ENCODE measurements around the gene FCAMR.

FCAMR gene, protein sequence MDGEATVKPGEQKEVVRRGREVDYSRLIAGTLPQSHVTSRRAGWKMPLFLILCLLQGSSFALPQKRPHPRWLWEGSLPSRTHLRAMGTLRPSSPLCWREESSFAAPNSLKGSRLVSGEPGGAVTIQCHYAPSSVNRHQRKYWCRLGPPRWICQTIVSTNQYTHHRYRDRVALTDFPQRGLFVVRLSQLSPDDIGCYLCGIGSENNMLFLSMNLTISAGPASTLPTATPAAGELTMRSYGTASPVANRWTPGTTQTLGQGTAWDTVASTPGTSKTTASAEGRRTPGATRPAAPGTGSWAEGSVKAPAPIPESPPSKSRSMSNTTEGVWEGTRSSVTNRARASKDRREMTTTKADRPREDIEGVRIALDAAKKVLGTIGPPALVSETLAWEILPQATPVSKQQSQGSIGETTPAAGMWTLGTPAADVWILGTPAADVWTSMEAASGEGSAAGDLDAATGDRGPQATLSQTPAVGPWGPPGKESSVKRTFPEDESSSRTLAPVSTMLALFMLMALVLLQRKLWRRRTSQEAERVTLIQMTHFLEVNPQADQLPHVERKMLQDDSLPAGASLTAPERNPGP
- long read RNA-seq, donor 1 = 0 reads
- long read RNA-seq, donor 2 = 0 reads
- long read RNA-seq, donor 3 = 0 reads
- long read RNA-seq, donor 4 = 0 reads
- long read RNA-seq, donor 5 = 0 reads
- long read RNA-seq, donor 6 = 0 reads
- long read RNA-seq, donor 7, partial matches to known transcripts = 0 of 1 reads
- long read RNA-seq, donor 7, other reads (novel, unspliced or antisense) = 0 of 1 reads
- long read RNA-seq, donor 8, partial matches to known transcripts = 0 of 1 reads
- long read RNA-seq, donor 8, other reads (novel, unspliced or antisense) = 0 of 1 reads

DNA sequence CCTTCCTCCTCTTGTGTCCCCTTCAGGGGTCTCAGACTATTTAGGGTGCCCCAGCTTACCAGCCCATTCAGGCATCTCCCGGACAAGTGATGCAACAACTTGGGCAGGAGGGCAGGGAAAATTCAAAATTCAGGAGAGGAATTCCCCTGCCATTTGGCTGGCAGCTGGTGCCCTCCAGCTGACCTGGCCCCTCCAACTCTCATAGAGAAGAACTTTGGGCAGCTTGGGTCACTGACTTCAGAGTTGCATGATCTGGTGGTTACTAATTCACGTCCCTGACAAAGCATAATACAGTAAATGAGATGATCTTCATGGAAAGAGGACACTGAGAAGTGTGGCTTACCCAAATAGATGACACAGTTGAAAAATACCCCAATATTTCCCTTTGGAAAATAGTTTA is at the start of gene FCAMR:
Gene FCAMR (minus strand): TSS at position 15 of the 400 bp plus-strand sequence. CDS start 335 bp downstream, outside the sequence.
- DNase-seq = no peak

DNA sequence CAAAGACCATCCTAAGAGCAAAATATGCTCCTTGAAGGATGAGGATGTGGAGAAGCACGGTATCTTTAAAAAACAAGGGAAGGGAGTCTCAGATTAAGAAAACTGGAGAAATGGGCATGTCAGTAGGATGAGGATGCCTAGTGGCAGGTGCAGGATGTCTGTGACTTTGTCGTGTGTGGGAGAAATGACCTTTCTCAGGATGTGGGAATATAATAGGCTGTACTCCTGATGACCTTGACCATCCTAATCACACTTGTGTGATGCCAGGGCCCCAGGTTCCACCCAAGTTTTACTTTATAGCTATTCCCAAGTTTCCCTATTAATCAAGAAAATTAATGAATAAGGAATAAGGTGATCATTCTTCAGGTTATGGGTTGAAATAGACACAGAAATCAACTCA is 49.4 kb upstream of the FCAMR start:
- no peak for DNase-seq

DNA sequence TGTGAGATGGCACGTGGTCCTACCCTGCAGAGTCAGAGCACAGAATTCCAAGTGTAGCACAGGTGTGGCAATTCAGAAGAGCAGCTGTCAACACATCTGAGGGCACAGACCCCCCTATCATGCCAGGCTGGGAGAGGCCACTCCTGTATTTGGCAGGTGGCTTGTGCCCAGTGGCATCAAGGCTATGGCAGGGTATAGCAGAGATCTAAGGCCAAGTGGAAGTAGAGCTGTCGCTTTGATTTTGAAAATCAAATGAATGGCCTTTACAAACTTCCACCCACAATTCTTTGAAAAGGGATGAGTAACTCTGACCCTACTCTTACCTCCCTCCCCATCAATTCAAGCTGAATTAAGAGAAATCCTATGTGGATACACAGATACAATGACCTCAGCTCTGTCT is 48.9 kb upstream of the FCAMR start:
- no peak for DNase-seq

DNA sequence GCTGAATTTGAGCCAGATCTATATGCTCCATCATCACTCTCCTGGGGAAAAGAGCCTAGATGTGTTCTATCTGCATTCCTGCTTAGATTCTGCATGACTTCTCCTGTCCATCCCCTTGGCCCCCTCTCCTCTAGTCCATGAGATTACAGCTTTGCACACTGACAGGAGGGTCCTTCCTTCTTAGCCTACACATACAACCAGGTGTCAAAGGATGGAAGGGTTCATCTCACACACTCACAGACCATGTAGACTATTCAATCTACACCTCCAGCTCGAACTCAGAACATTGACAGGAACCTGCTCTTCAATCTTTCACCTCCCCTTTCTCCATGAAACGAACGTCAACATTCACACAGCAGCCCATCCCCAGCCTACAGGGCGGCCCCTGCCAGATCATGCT is 48.4 kb upstream of the FCAMR start:
- no peak for DNase-seq

DNA sequence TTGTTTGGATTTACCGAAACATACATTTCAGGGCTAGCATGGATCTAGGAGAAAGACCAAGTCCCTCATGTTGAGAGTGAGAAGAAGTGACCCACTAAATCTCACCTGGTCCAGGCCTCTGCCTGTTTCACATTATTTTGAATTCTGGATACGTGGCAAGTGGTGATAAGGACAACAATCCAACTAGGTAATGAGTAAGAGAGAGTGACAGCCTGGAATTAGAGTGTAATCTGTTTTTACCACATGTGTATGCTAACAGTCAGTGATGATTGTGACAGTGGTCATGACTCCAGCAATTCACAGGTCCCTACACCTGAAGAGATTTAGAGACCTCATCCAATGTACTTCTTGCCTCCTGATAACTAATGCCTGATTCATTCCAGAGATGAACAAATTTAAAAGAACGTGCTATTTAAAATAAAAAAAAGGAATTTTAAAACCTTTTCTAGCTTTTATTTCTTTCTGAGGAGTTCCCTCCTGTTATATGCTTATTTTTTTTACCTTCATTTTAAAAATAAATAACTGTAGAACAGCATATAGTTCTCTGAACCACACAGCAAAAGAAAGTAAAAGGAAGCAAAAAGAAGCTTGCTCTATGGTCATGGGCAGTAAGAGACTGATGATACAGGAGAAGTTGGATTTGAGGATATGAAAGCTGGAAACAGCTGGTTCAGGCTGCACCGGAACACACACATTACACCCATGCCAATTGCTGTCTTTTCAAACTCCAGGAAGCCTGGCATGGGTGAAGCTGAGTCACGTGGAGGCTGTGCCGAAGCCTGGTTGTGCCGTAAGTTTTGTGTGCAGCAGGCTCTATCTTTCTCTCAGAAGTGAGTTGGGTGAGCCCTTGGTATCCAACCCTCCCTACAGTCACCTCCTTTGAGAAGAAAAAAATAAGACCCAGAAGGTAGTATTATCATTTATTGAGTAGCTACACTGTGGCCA is 47.6 kb upstream of the FCAMR start:
- no peak for DNase-seq

DNA sequence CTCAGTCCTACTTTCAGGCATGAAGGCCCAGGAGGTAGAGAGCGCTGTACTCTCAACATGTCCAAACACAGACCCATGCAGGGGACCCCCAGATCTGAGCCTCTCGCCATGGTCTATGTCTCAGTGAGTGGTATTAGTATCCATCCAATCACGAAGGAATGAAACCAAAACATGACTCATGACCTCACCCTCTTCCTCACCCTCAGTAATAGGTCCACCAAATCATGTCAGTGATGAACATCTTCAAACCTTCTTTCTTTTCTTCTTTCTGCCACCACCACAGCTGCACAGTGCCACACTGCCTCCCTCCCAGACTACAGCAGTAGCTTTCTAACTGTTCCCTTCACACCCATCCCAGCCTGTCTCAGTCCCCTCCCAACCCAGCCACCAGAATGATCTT is 45.5 kb upstream of the FCAMR start:
- no peak for DNase-seq

DNA sequence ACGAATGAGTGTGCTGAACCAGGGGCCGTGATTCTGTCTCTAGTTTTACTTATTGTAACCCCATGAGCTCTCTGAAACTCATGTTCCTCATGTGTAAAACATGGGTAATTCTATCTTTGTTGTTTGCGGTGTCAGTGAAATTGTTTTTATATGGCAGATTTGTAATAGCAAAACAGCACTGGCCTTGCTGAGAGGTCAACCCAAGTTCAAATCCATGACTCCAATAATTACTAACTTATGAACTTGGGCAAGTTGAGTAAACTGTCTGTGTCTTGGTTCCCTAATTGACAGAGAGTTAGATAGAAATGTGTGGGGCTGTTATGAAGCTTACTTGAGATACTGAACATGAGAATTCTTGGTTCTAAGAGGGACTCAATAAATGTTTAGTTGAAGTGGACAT is 44.5 kb upstream of the FCAMR start:
- DNase-seq = no peak

DNA sequence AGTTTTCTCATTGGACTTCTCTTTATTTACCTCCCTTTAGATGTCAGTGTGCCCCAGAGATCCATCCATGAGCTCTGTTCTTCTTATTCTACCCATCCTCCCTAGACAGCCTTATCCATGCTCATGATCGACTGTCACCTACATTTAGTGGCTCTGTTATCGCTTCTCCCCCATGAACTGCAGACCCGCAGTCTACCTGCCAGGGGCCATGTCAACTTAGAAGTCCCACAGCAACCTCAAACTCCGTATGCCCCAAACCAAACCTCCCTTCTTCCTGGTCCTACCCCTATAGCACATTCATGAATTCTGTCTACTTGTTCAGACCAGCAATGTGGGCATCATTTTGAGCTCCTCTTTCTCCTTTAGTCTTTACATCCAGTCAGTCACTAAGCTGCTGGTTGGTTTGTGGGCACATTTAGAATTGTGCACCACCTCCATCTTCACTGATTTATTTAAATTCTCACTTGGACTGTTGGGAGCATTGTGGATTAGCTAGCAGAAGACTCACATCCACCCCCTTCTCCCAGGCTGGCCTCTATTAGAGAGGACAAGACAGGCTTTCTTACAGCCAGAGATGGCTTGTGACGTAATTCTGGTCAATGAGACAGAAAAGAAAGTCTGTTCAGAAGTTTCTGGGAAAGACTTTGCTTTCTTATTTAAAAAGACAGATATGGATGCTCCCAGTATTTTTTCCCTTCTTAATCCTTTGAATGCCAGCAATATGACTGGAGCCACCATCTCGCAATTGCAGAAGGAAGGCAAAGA is 43.2 kb upstream of the FCAMR start:
- DNase-seq = no peak

DNA sequence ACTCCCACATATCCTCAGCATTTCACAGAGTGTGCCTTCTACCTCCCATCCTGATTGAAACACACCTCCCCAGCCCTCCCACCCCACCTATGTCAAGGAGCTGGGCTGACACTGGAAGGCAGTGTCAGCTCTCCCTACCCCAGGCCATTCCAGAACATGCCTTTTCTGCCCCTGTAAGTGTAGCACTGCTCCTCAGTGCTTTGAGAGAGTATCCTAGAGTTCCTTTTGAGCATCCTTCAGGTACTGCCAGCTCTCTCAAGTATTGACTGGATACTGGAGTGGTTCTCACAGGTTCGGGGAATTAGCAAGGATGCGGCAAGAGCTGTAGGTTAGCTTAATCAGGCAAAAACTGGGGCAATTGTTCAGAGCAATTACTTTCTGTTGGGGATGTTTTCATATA is 40.5 kb upstream of the FCAMR start:
- DNase-seq = no peak

DNA sequence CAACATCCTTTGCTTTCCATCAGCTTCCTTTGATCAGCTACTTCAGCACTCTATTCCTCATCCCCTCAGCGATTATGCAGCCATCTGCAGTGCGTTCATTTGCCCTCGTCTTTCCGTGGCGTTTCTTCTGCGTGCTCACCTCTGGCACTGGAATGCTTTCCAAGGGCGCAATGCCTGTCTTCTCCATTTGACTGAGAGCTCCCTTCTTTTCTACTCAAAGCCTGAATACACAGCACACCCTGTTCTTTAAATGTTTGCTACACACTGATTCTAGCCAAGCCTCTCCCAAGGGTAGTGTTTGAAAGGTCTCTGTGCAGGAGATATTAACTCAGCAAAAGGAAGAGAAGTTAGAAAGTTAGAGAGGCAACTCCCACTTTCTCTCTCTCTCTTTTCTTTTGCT is 39.7 kb upstream of the FCAMR start:
- DNase-seq = no peak

DNA sequence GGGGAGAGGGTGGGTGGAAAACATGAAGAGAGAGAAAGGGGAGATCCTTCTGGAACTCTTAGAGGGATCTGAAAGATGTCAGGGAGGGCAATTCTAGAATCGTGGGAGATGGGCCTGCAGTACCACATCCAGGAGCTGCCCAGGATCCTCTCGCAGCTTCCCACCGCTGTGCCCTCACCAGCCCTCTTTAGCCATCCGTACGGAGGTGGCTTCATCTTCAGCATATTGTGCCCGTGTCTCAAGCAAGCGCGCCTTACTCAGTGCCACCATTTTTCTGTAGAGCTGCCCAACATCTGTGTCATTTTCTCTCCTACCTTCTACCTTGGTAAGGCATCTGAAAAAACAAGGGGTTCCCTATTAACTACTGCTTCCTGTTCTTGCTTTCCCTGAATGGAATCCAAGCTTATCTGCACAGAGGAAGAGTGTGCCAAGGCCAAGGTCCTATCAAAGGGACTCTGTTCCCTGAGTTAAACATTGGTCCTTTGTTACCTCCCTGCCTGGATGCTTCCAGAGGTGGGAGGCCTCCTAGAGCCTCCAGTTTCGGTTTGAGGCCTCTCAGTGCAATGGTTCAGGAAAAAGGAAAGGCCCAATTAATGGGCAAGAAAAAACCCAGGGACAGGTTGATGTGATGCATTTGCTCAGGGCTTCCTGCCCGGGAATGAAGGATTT is 39.1 kb upstream of the FCAMR start:
- no peak for DNase-seq

DNA sequence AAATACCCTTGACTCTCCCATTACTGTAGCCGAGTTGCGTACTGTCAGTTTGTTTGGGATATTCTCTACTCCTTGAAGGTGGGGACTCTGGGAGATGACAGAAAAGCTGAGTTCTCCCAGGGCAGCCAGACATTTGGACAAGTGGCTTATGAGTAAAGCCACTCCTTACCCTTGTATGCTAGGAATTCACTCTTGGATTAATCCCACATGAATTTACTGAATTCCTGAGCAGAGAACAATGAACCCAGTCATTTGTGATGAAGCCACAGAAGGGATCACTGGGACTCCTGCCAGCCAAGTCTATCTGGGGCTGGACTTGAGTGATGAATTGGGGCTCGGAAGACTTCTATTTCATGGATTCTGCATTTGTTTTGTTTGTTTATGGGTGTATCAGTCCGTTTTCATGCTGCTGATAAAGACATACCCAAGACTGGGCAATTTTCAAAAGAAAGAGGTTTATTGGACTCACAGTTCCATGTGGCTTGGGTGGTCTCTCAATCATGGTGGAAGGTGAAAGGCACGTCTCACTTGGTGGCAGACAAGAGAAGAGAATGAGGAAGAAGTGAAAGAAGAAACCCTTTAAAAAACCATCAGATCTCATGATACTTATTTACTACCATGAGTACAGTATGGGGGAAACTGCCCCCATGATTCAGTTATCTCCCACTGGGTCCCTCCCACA is 37.2 kb upstream of the FCAMR start:
- no peak for DNase-seq

DNA sequence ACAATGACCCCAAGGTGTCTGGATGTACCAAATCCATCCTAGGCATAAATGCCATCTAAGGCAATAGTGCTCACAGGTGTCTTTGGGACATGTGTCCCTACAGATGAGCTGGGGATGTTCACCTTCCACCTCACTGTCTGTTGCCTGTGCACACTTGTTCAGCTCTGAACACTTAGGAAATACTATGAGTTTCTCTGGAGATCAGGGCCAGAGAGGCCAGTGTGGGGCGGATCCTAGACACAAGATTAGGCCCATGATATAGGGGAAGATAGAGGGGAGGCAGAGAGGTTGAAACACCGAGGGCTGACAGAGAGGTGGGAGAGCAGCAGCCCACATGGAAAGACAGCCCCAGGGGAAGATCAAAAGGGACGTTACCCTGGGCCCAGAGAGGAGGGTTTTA is 36.7 kb upstream of the FCAMR start:
- DNase-seq = no peak

DNA sequence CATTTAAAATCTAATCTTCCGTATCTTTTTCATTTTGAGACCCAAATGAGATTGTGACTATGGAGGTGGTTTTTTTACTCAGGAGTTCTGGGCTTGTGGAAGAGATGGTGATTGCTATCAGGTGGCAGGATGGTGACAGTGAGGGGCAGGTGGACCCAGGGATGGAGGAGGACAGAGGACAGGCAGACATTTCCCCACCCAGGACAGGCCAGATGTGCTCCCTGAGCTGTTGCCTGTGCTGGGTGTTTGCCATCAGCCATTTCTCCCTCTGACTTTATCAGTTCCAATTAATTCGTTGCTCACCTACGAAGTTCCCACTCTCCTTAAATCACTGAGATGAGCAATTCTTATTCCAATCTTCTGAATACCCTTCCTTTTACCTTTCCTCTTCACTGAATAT is 35.8 kb upstream of the FCAMR start:
- no peak for DNase-seq

DNA sequence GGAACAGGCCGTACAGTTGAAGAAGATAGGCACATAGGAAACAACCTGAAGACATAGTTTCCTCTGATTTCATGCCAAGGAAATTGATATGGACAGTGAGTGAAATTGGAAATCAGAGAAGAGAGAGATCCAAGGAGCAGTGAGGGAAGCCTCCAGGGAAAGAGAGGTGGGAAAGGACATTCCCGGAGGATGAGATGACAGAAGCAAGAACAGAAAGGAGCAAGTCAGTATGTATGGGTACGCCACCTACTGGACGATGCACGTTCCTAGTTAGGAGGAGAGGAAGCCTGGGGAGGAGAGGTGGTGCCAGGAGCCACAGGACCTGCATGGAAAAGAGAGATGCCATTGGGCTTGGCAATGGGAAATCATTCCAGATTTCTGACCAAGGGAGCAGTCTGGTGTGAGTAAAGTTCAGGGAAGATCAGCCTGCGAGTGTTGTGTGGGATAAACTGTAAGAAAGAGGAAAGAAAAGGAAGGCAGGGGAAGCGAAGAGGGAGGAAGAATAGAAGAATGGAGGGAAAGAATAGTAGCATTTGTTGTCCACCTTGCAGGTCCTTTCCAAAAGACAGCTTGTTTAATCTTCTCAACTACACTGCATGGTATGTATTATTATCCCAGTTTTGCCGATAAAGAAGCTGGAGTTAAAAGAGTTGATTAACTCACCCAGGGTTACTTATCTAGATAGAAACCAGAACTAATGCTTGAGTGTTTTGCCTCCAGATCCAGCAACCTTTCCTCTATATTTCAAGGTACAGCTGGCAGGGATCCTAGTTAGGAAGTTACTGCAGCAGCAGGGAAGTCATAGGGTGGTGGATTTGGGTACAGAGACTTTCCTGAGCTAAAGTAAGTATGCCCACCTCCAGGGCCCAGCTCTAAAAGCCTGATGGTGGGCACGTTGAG is 34.9 kb upstream of the FCAMR start:
- DNase-seq = no peak

DNA sequence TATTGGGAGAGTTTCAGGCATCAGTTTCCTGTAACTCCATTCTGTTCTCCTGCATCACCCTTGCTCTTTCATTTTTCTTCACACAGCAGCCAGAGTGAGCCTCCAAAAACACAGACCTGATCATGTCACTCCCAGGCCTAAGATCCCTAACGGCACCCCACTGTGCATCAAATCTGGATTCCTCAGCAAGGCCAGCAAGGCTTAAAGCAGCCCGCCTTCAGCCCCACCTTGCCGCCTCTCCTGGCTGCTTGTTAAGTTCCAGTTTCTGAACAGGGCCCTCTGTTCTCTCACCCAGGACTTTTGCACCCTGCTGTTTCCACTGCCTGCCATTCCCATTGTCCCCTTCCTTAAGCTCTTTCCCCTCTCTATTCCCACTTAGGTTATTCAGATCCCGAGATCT is 33.0 kb upstream of the FCAMR start:
- DNase-seq = no peak

DNA sequence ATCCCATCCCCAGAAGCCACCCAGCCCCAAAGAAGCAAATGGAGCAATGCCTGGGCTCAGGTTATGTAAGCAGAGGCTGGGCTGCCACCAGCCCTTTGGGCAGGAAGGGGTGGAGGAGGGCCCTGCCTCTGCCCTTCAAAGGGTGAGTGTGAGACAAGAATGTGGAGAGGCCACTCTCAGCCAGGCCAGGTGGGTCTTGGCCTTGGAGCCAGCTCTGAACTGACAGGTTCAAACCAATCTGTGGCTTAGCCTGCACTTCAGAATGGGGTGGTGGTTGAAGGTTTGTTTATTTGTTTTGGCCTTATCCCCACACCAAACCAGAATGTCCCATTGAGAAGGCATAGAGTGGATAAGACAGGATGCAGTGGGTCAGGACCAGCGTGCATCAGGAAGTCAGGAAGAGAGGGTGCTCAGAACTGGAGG is 32.5 kb upstream of the FCAMR start:
- DNase-seq = no peak

DNA sequence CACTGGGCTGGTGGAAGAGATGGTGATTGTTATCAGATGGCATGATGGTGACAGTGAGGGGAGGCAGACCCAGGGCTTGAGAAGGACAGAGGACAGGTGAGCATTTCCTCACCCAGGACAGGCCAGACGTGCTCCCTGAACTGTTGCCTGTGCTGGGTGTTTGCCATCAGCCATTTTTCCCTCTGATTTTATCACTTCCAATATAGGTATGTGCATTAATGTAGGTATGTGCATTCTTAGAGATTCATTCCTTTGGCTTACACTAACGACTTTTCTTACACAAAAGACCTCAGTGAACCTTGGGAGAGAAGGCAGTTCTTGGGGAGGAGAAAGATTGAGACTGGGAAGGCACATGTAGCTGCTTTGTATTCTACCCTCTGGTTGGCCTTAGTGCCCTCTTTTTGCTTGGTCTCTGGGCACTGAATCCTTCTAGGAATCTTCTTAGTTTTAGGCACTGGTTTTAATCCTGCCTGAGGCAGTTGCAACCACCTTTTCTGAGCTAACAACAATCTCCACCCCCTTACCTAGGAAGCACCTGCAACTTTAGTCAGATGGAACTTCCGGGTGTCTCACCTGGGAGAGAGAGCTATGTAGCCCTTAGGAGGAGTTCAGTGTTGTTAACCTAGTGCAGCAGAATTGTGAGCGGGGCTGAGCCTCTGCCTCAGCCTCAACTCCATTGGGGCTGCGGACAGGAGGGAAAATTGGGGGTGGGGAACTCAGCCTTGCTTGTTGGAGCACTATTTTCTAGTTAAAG is 31.4 kb upstream of the FCAMR start:
- no peak for DNase-seq
